Fibroblast of lung (primary cell): ENCODE data around the gene L3MBTL2. TPM values are rescaled to one million over a fixed set of nuclear protein-coding genes. Genes with fewer than 3 reads are reported as not detected.

ENCODE experiments used
- DNase-seq, 2 donors: peaks; one replicate each; pipeline versions ENCODE4 v3.0.0 to v3.0.0-alpha.2; 2010; ENCODE audit warnings: low read depth in 2 of 2
- H2AFZ ChIP-seq: 2 replicates; pipeline ENCODE4 v1.5.1; 2012; ENCODE audit warnings: low read length, control low read depth, inconsistent platforms
- H3K27ac ChIP-seq: 2 replicates; pipeline ENCODE4 v1.5.1; 2011; ENCODE audit warnings: low read length, control low read depth; ENCODE audit not compliant: insufficient read depth
- H3K27me3 ChIP-seq: 2 replicates; pipeline ENCODE4 v1.5.1; 2011; ENCODE audit warnings: mild to moderate bottlenecking, low read length; ENCODE audit not compliant: control insufficient read depth, insufficient read depth
- H3K36me3 ChIP-seq: 2 replicates; pipeline ENCODE4 v1.5.1; 2011; ENCODE audit warnings: low read length; ENCODE audit not compliant: control insufficient read depth, insufficient read depth
- H3K4me1 ChIP-seq: 2 replicates; pipeline ENCODE4 v1.5.1; 2011; ENCODE audit warnings: low read length; ENCODE audit not compliant: control insufficient read depth, insufficient read depth; ENCODE audit errors: extremely low read depth
- H3K4me2 ChIP-seq: 2 replicates; pipeline ENCODE4 v1.5.1; 2011; ENCODE audit warnings: low read length, control low read depth; ENCODE audit not compliant: insufficient read depth; ENCODE audit errors: extremely low read depth
- H3K4me3 ChIP-seq, 4 experiments: fragments of 200-600 bp in 1 of 4; sonication (generic) in 1 of 4; replicated peaks in 1 of 4; 2 replicates each; pipeline ENCODE4 v1.5.1; 2011 to 2016; ENCODE audit warnings: low read length in 4 of 4, low read depth in 3 of 4, mild to moderate bottlenecking in 3 of 4, control low read depth in 2 of 4, inconsistent platforms in 1 of 4, mixed read lengths in 1 of 4; ENCODE audit not compliant: insufficient read depth in 1 of 4; ENCODE audit errors: control extremely low read depth in 1 of 4
- H3K79me2 ChIP-seq: 2 replicates; pipeline ENCODE4 v1.5.1; 2012; ENCODE audit warnings: mild to moderate bottlenecking, low read length, inconsistent platforms; ENCODE audit not compliant: control insufficient read depth, insufficient read depth
- H3K9ac ChIP-seq: 2 replicates; pipeline ENCODE4 v1.5.1; 2011; ENCODE audit warnings: mild to moderate bottlenecking, low read length, control low read depth; ENCODE audit not compliant: insufficient read depth
- H3K9me3 ChIP-seq: 2 replicates; pipeline ENCODE4 v1.5.1; 2012; ENCODE audit warnings: low read depth, low read length; ENCODE audit not compliant: control insufficient read depth, insufficient read depth
- H4K20me1 ChIP-seq: 2 replicates; pipeline ENCODE4 v1.5.1; 2011; ENCODE audit warnings: low read length; ENCODE audit not compliant: control insufficient read depth, insufficient read depth; ENCODE audit errors: extremely low read depth
- CTCF ChIP-seq, 2 donors: IDR thresholded peaks in 1 of 2; conservative IDR thresholded peaks in 1 of 2; 1 replicate in 1 of 2; 2 replicates in 1 of 2; pipeline ENCODE4 v1.5.1; 2011 to 2012; ENCODE audit warnings: low read length in 2 of 2, control low read depth in 1 of 2, inconsistent platforms in 1 of 2, low read depth in 1 of 2, mild to moderate bottlenecking in 1 of 2
- EZH2 ChIP-seq: IDR thresholded peaks from 2 replicates; pipeline ENCODE4 v1.5.1; 2012; ENCODE audit warnings: low read length, control low read depth, mild to moderate bottlenecking; ENCODE audit errors: missing control alignments
- polyA plus RNA-seq, 2 donors: library from polyadenylated mRNA; depleted of rRNA in 1 of 2; stranded (reverse) in 1 of 2; unstranded in 1 of 2; fragments of >200 nt; gene quantifications; 2 replicates each; pipeline ENCODE4 v1.2.1, GENCODE V29; 2011 to 2012; ENCODE audit warnings: missing spikeins in 1 of 2
- total RNA-seq: library from RNA; depleted of rRNA; stranded (reverse); fragments of >200 nt; gene quantifications from 2 replicates; pipeline ENCODE4 v1.2.1, GENCODE V29; 2014

The L3MBTL2 gene
- total and polyA plus RNA-seq, 2 donors (not counting 1 experiment from before 2014, with no cell fraction given), result 16.0 to 19.3 TPM

DNA sequence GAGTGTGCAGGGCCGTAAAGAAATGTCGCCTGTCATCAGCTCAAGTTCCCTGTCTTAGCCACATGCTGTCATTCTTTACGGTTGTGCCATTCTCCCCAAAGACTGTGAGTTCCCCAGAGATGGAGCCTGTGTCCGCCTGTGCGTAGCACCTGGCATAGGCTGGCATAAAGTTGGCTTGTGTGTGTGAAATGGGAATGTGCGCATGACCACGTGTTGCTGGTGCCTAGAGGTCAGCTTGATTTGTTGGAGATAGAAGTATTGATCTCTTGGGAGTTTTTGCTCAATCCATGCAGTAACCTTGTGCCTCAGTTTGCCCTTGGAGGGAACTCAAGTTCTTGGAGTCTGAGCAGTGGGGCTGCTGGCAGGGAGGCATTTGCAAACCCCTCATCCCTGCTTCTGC lies 26.3 kb downstream of the L3MBTL2 start:
- Histone ChIP-seq H3K79me2 (no peaks in the 10 kb centered on the region), H3K27me3 (no peaks in the 10 kb centered on the region)
- DNase-seq, result no peak

DNA sequence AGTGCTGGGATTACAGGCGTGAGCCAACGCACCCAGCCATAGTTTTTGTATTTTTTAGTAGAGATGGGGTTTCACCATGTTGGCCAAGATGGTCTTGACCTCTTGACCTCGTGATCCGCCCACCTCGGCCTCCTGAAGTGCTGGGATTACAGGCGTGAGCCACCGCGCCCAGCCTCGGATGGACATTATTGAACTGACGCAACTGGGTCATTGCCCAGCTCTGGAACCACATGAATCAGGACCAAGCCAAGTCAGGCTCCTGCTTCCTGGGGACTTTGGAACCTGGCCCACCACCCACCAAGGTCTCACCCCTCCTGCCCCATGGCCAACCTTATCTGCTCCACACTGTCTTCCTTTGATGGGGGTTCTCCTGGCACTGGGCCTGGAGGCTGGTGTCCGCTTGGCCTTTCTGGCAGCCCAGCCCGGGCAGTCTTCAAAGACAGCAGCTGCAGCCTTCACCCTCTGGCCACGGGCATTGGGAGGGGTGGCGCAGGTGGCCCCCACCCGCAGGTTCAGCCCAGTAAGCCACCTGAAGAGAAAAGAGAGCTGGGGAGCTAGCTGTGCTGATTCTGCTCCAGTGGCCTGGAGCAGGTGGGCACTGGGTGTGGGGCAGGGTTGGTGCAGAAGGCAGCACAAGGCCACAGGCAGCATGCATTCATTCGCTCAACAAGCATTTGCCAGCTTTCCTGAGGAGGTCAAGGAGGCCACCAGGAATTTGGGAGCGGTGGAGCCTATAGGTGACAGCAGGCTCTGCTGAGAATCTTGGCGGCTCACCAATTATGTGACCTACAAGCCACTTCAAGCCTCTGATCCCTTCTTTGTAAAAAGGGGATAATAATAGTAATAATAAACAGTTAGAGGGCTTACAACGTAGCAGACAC lies 29.9 kb downstream of the L3MBTL2 start:
- no peak overlapping the region for H3K27ac ChIP-seq

More for the DNA sequence above, 26.3 kb downstream of the L3MBTL2 start:
- Histone ChIP-seq H3K4me2 (no peak overlapping the region), H3K4me1 (no peaks in the 10 kb centered on the region), H3K4me3 (no peak overlapping the region), H2AFZ (no peak overlapping the region), H3K9me3 (no peaks in the 10 kb centered on the region), H3K9ac (no peak overlapping the region), H3K27ac (no peak overlapping the region), H3K36me3 (peaks cover 10% of the 10 kb centered on the region), H4K20me1 (no peaks in the 10 kb centered on the region)
- TF ChIP-seq EZH2 (no peak), CTCF (conservative IDR thresholded peaks at IDR 0.05 in 1 of 2, IDR thresholded peaks at IDR 0.05 in 1 of 2; ENCODE audit: low read depth in 1 of 2, low read length in 2 of 2) (no peak)

More for the DNA sequence above, 29.9 kb downstream of the L3MBTL2 start:
- no peak overlapping the region for H3K9ac ChIP-seq
- H3K4me3 ChIP-seq, result no peak overlapping the region
- no peak overlapping the region for H2AFZ ChIP-seq
- H3K4me2 ChIP-seq, result no peak overlapping the region
- no peaks in the 10 kb centered on the region for H4K20me1 ChIP-seq
- no peak for DNase-seq
- peaks cover 3% of the 10 kb centered on the region for H3K36me3 ChIP-seq
- H3K27me3 ChIP-seq, result no peaks in the 10 kb centered on the region
- H3K4me1 ChIP-seq, result no peaks in the 10 kb centered on the region
- no peaks in the 10 kb centered on the region for H3K9me3 ChIP-seq
- H3K79me2 ChIP-seq, result no peaks in the 10 kb centered on the region
- TF ChIP-seq CTCF (conservative IDR thresholded peaks at IDR 0.05 in 1 of 2, IDR thresholded peaks at IDR 0.05 in 1 of 2; ENCODE audit: low read depth in 1 of 2, low read length in 2 of 2), result no peak
- TF ChIP-seq EZH2, result no peak
